HG02885 (cell line): ENCODE measurements around the gene HEMK1.

ENCODE experiments used
- ATAC-seq: cut with Tn5 transposase; IDR thresholded peaks from one replicate; pipeline ENCODE4 v1.9.1; 2021; ENCODE audit warnings: mild to moderate bottlenecking; ENCODE audit not compliant: unreplicated experiment, poor library complexity

The HEMK1 gene

GRCh38 chr3:50630394-50630793 is 61.1 kb downstream of the HEMK1 start:
- ATAC-seq, result no peak

DNA sequence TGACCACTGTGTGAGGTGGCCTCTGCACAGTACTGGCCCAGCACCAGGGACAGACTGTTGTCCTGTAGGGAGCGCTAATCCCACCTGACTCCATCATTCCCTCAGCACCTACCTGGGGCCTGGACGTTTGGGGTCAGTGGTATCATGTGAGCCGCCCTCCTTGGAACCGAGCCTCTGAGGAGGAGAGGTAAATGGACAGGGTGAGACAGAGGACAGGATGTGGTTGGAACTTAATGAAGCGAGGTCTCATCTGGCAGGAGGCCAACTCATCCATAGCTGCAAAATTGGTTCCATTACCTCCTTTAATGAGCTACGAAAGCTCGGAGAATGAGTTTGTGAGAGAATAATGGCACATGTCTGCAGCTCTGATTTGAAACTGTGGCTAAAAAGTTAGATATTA is 61.6 kb downstream of the HEMK1 start:
- no peak for ATAC-seq

GRCh38 chr3:50632450-50632849 is 63.1 kb downstream of the HEMK1 start:
- peak; percentile 38 for ATAC-seq

- ATAC-seq, result no peak
Observed at GRCh38 chr3:50633230-50633790, 64.0 kb downstream of the HEMK1 start.

GRCh38 chr3:50635066-50635465 is 65.7 kb downstream of the HEMK1 start:
- ATAC-seq, result no peak

DNA sequence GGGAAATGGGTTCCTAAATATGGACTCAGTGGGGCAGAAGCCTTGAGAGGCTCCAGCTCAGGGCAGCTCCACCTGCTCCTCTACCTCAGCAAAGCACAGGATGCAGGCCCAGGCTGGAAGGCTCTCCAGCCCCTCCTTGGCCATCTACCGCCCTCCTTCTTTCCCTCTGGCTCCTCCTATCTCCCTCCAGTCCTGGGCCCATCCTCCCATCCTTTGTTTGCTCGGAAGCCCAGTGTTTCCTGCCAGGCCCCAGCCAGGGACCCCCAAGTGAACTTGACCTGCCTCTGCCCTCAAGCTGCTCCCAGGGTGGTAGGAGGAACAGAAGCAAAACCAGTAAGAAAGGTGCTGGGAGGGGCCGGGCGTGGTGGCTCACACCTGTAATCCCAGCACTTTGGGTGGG is 67.7 kb downstream of the HEMK1 start:
- no peak for ATAC-seq

GRCh38 chr3:50637945-50638344 is 68.6 kb downstream of the HEMK1 start:
- no peak for ATAC-seq

DNA sequence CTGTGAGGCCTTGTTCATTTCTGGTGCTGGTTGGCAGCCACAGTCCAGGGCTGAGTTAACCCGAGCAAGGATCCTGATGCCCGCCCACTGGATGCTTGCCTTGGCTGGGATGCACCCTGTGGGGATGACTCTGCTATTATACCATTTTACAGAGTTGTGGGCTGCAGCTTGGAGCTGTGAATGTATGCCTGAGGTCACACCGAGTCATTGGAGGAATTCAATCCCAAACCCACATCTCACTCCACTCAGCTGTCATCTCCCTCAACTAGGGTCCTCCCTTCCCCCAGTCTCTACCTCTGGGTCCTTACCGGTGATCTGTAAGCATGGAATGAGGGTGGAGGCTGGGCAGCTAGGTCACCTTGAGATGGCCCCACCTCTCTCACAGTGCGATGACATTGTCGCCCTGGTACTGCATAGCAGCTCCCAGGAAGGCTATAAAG is 69.8 kb downstream of the HEMK1 start:
- no peak for ATAC-seq

- no peak for ATAC-seq
Observed at GRCh38 chr3:50642382-50642781, 73.1 kb downstream of the HEMK1 start.

DNA sequence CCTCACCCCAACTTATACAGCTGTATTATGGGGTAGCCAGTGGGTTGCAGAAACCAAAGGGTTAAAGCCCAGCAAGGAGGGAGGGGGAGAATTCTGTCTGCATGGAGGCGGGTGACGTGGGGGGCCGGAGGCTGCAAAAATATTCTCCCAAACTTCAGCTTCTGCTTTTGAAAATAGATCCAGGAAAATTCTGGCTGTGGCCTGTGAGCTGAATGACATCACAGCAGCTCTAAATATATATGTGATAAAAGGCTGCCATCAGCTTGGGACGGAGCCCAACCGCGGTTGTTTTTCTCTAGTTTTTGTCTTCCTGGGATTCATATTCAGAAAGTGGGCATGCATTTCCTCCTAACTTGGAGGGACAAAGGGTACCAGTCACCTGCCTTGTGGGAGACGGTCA is 75.2 kb downstream of the HEMK1 start:
- no peak for ATAC-seq

DNA sequence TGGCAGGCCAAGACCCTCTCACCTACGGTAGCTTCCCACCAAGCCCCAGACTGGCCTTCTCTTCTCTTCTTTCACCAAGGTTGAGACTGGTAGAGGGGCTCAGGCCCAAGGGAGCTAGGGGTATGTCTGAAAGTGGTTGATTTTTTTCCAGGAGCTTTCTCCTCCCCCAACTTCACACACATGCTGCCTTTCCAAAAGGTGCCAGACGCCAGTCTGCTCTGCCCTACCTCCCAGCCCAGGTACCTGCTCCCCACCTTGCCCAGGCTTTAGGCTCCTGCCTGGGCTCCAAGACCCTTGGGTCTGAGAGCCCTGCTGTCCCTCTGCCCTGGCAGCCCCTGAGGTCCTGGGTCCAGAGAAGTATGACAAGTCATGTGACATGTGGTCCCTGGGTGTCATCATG is 76.1 kb downstream of the HEMK1 start:
- no peak for ATAC-seq
